Occipital lobe (tissue), 2 donors: ENCODE measurements around the gene ZNF559. TPM values are rescaled to one million over a fixed set of nuclear protein-coding genes. Genes with fewer than 3 reads are reported as not detected.

ENCODE experiments used
- DNase-seq: peaks from one replicate; lab custom pipeline; 2025; lab: John Stamatoyannopoulos, UW
- total RNA-seq: library from RNA; depleted of rRNA; stranded (reverse); fragments of >200 nt; gene quantifications from one replicate; pipeline ENCODE4 v1.2.3, GENCODE V29; 2014

Gene ZNF559
- total RNA-seq, 1 donor from 2014 or later: 52.7 TPM

- DNase-seq: no peak
Observed at GRCh38 chr19:9353011-9353410, 29.0 kb downstream of the ZNF559 start.

- no peak for DNase-seq
Observed at GRCh38 chr19:9354651-9355050, 30.7 kb downstream of the ZNF559 start.

- no peak for DNase-seq
Observed at GRCh38 chr19:9362905-9363304, 38.9 kb downstream of the ZNF559 start, which contains the start of gene ZNF177. TSS of gene ZNF177 (plus strand) at chr19:9363013. CDS start at chr19:9378312, 15,299 bp downstream.

GRCh38 chr19:9370738-9371619 is 47.0 kb downstream of the ZNF559 start:
- DNase-seq: no peak

- no peak for DNase-seq
Observed at GRCh38 chr19:9381361-9381785, 57.4 kb downstream of the ZNF559 start.

Other genes with a start within 250 kb of the ZNF559 start
- gene OR1M1, start 237.1 kb upstream of the ZNF559 start, total RNA-seq: not detected
- gene OR7G2, start 216.7 kb upstream of the ZNF559 start, total RNA-seq: not detected
- not detected for gene OR7G1, start 208.4 kb upstream of the ZNF559 start, total RNA-seq
- not detected for gene OR7G3, start 197.2 kb upstream of the ZNF559 start, total RNA-seq
- 18.7 TPM for gene ZNF317, start 183.8 kb upstream of the ZNF559 start, total RNA-seq
- not detected for gene OR7D2, start 145.2 kb upstream of the ZNF559 start, total RNA-seq
- gene OR7D4, start 104.6 kb upstream of the ZNF559 start, total RNA-seq: not detected
- gene OR7E24, start 73.2 kb upstream of the ZNF559 start, total RNA-seq: not detected
- gene ZNF699, start 14.3 kb upstream of the ZNF559 start, total RNA-seq: 25.7 TPM
- 11.9 TPM for gene ZNF177, start 38.8 kb downstream of the ZNF559 start, total RNA-seq
- gene ZNF266, start 111.4 kb downstream of the ZNF559 start, total RNA-seq: 15.4 TPM
- 0.31 TPM for gene ZNF560, start 174.4 kb downstream of the ZNF559 start, total RNA-seq
- gene ZNF426, start 214.5 kb downstream of the ZNF559 start, total RNA-seq: 23.7 TPM